GM12892 (cell line): ENCODE data around the gene AZU1.

Experiments
- POLR2A ChIP-seq: IDR thresholded peaks from 2 replicates; pipeline ENCODE4 v1.6.1; 2011; ENCODE audit warnings: low read depth, low read length, control low read depth
- POLR2AphosphoS5 ChIP-seq: IDR thresholded peaks from 2 replicates; pipeline ENCODE4 v1.6.1; 2011; ENCODE audit warnings: low read depth, low read length, control low read depth
- TAF1 ChIP-seq: IDR thresholded peaks from 2 replicates; pipeline ENCODE4 v1.6.1; 2011; ENCODE audit warnings: low read depth, mild to moderate bottlenecking, control low read depth, low read length, borderline replicate concordance

- TF ChIP-seq POLR2AphosphoS5, result no peak
- TF ChIP-seq TAF1, result no peak
- no peak for TF ChIP-seq POLR2A
Measured at GRCh38 chr19:831407-832369, 4.1 kb downstream of the AZU1 start.
